Measurements from ENCODE around the gene LY6G6C.

DNA sequence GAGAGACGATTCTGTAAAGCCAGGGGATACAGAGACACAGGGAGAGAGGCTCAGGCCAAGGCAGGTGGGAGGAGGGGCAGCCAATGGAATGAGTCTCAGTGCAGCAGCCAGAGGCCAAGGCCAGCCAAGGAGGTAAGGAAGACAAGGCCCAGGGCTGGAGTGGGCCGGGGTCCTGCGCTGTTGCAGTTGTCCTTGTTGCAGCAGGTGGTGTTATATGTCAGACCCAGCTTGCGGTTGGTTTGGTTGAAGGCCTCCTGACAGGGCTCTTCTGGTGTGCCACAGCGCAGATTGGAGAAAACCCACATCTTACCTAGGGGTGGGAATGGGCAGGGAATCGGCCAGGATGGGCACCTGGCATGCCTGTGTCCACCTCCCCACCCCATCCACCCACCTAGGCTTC, 2.5 kb downstream of the LY6G6C start:
- TF ChIP-seq EZH2 (IDR thresholded peaks at IDR 0.05; ENCODE audit: insufficient read depth, low read length) = no peak
- TF ChIP-seq, protein P1, sequence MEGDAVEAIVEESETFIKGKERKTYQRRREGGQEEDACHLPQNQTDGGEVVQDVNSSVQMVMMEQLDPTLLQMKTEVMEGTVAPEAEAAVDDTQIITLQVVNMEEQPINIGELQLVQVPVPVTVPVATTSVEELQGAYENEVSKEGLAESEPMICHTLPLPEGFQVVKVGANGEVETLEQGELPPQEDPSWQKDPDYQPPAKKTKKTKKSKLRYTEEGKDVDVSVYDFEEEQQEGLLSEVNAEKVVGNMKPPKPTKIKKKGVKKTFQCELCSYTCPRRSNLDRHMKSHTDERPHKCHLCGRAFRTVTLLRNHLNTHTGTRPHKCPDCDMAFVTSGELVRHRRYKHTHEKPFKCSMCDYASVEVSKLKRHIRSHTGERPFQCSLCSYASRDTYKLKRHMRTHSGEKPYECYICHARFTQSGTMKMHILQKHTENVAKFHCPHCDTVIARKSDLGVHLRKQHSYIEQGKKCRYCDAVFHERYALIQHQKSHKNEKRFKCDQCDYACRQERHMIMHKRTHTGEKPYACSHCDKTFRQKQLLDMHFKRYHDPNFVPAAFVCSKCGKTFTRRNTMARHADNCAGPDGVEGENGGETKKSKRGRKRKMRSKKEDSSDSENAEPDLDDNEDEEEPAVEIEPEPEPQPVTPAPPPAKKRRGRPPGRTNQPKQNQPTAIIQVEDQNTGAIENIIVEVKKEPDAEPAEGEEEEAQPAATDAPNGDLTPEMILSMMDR (IDR thresholded peaks at IDR 0.05; ENCODE audit: insufficient read depth, low read depth, low read length) = no peak

All from astrocyte (in vitro differentiated cells and primary cell).